ENCODE measurements around the gene SNX13. TPM values are rescaled to one million over a fixed set of nuclear protein-coding genes. Genes with fewer than 3 reads are reported as not detected.
A peak's percentile ranks its signal among the peaks of the same experiment; 100 is the strongest.

SNX13 gene
- total and polyA plus RNA-seq, 8 donors, result 5.0 to 31.4 (median 25.0) TPM

- Histone ChIP-seq H3K36me3 (no peaks in the 10 kb centered on the region), H3K4me1 (peaks cover 0 to 13% (median 8%) of the 10 kb centered on the region in 3 donors), H3K27me3 (no peaks in the 10 kb centered on the region), H3K9me3 (no peaks in the 10 kb centered on the region), H3K4me3 (no peak overlapping the region), H3K27ac (no peak overlapping the region)
- ATAC-seq (no peak), FAIRE-seq (no peak), DNase-seq (no peak)
- intact Hi-C loops (cut with DNase I), result no loop called here
- TF ChIP-seq, protein P1, sequence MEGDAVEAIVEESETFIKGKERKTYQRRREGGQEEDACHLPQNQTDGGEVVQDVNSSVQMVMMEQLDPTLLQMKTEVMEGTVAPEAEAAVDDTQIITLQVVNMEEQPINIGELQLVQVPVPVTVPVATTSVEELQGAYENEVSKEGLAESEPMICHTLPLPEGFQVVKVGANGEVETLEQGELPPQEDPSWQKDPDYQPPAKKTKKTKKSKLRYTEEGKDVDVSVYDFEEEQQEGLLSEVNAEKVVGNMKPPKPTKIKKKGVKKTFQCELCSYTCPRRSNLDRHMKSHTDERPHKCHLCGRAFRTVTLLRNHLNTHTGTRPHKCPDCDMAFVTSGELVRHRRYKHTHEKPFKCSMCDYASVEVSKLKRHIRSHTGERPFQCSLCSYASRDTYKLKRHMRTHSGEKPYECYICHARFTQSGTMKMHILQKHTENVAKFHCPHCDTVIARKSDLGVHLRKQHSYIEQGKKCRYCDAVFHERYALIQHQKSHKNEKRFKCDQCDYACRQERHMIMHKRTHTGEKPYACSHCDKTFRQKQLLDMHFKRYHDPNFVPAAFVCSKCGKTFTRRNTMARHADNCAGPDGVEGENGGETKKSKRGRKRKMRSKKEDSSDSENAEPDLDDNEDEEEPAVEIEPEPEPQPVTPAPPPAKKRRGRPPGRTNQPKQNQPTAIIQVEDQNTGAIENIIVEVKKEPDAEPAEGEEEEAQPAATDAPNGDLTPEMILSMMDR (IDR thresholded peaks at IDR 0.05), result no peak
- WGBS, 2 donors, result 95% methylated on average over 2 of the region's 2 CpGs
Observed at GRCh38 chr7:17930546-17930945, 9.7 kb downstream of the SNX13 start.

DNA sequence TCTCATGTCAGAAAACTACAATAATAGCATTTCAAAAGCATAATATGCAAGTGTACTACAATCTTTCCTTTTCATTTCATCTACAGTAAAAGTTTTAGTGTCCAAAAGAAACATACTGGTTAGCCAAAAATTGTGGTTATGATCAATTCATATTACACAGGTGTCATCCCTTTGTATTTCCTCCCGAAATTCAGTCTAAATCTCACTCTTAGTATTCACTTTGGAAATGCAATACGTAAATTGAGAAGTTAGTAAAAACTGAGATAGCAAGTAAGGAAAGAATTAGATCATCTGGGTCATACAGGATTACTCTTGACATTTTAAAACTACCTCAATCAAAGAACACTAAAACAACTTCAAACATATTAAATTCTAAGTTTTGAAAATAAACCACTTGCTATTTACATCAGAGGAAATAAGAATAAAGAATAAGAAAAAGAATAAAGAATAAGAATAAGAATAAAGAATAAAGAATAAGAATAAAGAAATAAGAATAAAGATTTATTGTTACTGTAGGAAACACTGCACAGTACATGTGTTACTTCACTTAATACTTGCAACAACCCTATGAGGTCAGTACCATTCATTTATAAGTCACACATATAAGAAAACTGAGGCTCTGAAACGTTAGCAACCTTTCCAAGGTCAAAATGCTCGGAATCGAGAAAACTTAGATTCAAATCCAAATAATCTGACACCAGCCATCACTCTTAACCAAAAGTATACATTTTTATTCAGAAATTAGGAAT, 10.5 kb downstream of the SNX13 start:
- DNase-seq (no peak), FAIRE-seq (peak; percentile 29), ATAC-seq (no peak)
- WGBS, 2 donors, result 63 to 73% methylated on average over 5 of the region's 5 CpGs
- intact Hi-C loops (cut with DNase I), result no loop called here
- H3K9me3 ChIP-seq, result no peaks in the 10 kb centered on the region
- no peaks in the 10 kb centered on the region for H3K36me3 ChIP-seq
- peaks cover 0 to 13% (median 8%) of the 10 kb centered on the region in 3 donors for H3K4me1 ChIP-seq
- TF ChIP-seq, protein P1 (IDR thresholded peaks at IDR 0.05), result no peak
- no peaks in the 10 kb centered on the region for H3K27me3 ChIP-seq
- H3K27ac ChIP-seq, result no peak overlapping the region
- H3K4me3 ChIP-seq, result no peak overlapping the region

GRCh38 chr7:17928055-17928454, 12.2 kb downstream of the SNX13 start:
- no peak for FAIRE-seq
- intact Hi-C loops (cut with DNase I), result no loop called here

DNA sequence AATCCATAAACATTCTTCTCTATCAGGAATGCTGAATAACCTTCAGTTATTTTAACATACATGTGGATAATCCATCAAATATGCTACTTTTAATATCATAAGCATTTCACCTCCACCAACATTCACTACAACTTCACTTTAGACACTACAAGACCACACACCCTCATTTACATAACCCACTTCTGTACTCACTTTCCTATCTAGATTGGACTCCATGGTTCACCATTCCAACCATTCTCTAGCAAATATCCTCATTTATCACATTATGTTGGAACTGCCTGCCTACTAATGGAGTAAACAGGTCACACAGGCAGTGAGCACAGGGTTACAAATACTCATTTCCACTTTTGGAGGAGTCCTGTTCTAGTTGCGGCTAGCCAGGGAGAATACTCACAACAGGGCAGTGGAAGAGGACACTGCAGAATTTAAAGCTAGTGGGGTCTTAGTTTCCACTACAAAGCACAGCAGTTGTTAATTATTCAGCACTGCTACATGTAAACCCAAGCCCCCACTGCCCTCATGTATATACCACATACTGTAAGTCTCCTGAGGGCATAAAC, 18.4 kb downstream of the SNX13 start:
- ATAC-seq (peak in 1 of 4 donors; percentile 9), DNase-seq (no peak), FAIRE-seq (no peak)
- TF ChIP-seq, protein P1 (IDR thresholded peaks at IDR 0.05), result no peak
- intact Hi-C loops (cut with DNase I), result no loop called here
- Histone ChIP-seq H3K27ac (no peak overlapping the region), H3K4me3 (no peak overlapping the region), H3K4me1 (peaks cover 0 to 9% (median 7%) of the 10 kb centered on the region in 3 donors), H3K9me3 (no peaks in the 10 kb centered on the region), H3K36me3 (no peaks in the 10 kb centered on the region), H3K27me3 (no peaks in the 10 kb centered on the region)
- WGBS, 2 donors, result 99 to 100% methylated on average over 1 of the region's 1 CpG

More at GRCh38 chr7:17928055-17928454, 12.2 kb downstream of the SNX13 start:
- peaks cover 0 to 8% (median 7%) of the 10 kb centered on the region in 3 donors for H3K4me1 ChIP-seq
- ATAC-seq (no peak), DNase-seq (no peak)
- no peaks in the 10 kb centered on the region for H3K9me3 ChIP-seq
- TF ChIP-seq, protein P1 (IDR thresholded peaks at IDR 0.05), result no peak
- WGBS, 2 donors, result 38 to 91% methylated on average over 1 of the region's 1 CpG
- H3K4me3 ChIP-seq, result no peak overlapping the region
- H3K36me3 ChIP-seq, result no peaks in the 10 kb centered on the region
- H3K27ac ChIP-seq, result no peak overlapping the region
- no peaks in the 10 kb centered on the region for H3K27me3 ChIP-seq

GRCh38 chr7:17917842-17918241, 22.5 kb downstream of the SNX13 start:
- Histone ChIP-seq H3K4me3 (no peak overlapping the region), H3K27ac (no peak overlapping the region), H3K9me3 (no peaks in the 10 kb centered on the region), H3K4me1 (peaks cover 0 to 8% (median 7%) of the 10 kb centered on the region in 3 donors), H3K36me3 (no peaks in the 10 kb centered on the region), H3K27me3 (no peaks in the 10 kb centered on the region)
- ATAC-seq, result no peak
- WGBS, 2 donors, result 59 to 64% methylated on average over 3 of the region's 3 CpGs
- no peak for DNase-seq
- TF ChIP-seq, protein P1 (IDR thresholded peaks at IDR 0.05), result no peak
- intact Hi-C loops (cut with DNase I), result no loop called here
- no peak for FAIRE-seq

Measured in pancreas (tissue), 10 donors.